A673 (cell line): ENCODE results near the gene CAMK2N2. TPM values are rescaled to one million over a fixed set of nuclear protein-coding genes. Genes with fewer than 3 reads are reported as not detected.

Source experiments
- BruUV-seq: library from RNA; stranded (reverse); fragments of 400-500 nt; replicated peaks from 2 replicates; lab custom pipeline; 2021; lab: Mats Ljungman, UMichigan
- CTCF ChIA-PET: fragments of 300-600 bp; sonication (Branson Sonifier 250); formaldehyde crosslinking; loops from one replicate; lab custom pipeline; 2022; ENCODE audit warnings: antibody characterized with exemption; lab: Charles Lee
- POLR2A ChIA-PET: fragments of 300-600 bp; sonication (Branson Sonifier 250); formaldehyde crosslinking; loops from one replicate; lab custom pipeline; 2022; ENCODE audit warnings: antibody characterized with exemption; ENCODE audit not compliant: low non-redundant PET; lab: Charles Lee
- DNase-seq: peaks from one replicate; pipeline ENCODE4 v3.0.0-alpha.2; 2015; ENCODE audit warnings: low spot score
- H3K27ac ChIP-seq: fragments of 200-600 bp; sonication (generic); 2 replicates; pipeline ENCODE4 v1.5.1; 2016; ENCODE audit warnings: mixed run types, low read depth, mild to moderate bottlenecking, mixed read lengths, antibody characterized with exemption, low read length; ENCODE audit not compliant: poor library complexity, severe bottlenecking
- H3K27me3 ChIP-seq: fragments of 200-600 bp; sonication (generic); replicated peaks from 2 replicates; pipeline ENCODE4 v1.6.1; 2017; ENCODE audit warnings: mixed run types, low read depth, mild to moderate bottlenecking, mixed read lengths, antibody characterized with exemption, low read length; ENCODE audit not compliant: insufficient read depth, poor library complexity
- H3K36me3 ChIP-seq: fragments of 200-600 bp; sonication (generic); 2 replicates; pipeline ENCODE4 v1.6.1; 2016; ENCODE audit warnings: mixed run types, mild to moderate bottlenecking, mixed read lengths, antibody characterized with exemption, low read length; ENCODE audit not compliant: insufficient read depth, poor library complexity, severe bottlenecking
- H3K4me1 ChIP-seq: fragments of 200-600 bp; sonication (generic); 2 replicates; pipeline ENCODE4 v1.6.1; 2017; ENCODE audit warnings: mixed run types, mild to moderate bottlenecking, mixed read lengths, antibody characterized with exemption, low read length; ENCODE audit not compliant: insufficient read depth, poor library complexity, severe bottlenecking
- H3K4me3 ChIP-seq: fragments of 200-600 bp; sonication (generic); 2 replicates; pipeline ENCODE4 v1.5.1; 2016; ENCODE audit warnings: low read depth, mixed run types, mild to moderate bottlenecking, mixed read lengths, low read length; ENCODE audit not compliant: poor library complexity, severe bottlenecking
- H3K9me3 ChIP-seq: fragments of 200-600 bp; sonication (generic); 2 replicates; pipeline ENCODE4 v1.6.1; 2016; ENCODE audit warnings: mixed run types, low read depth, mild to moderate bottlenecking, mixed read lengths, antibody characterized with exemption, low read length; ENCODE audit not compliant: poor library complexity, severe bottlenecking
- EZH2 ChIP-seq: fragments of 200-600 bp; sonication (generic); IDR thresholded peaks from 2 replicates; pipeline ENCODE4 v1.6.1; 2017; ENCODE audit warnings: borderline replicate concordance, low read depth, mild to moderate bottlenecking, mixed read lengths, antibody characterized with exemption, low read length; ENCODE audit not compliant: poor library complexity, severe bottlenecking
- intact Hi-C: fragments of 100-400 bp; cut with micrococcal nuclease; formaldehyde crosslinking; loops from one replicate; pipeline ENCODE4 v1.10.0; 2022; ENCODE audit not compliant: unreplicated experiment
- total RNA-seq: library from RNA; stranded (reverse); gene quantifications from 2 replicates; pipeline ENCODE4 v1.2.3, GENCODE V29; 2021
- TF ChIP-seq, protein P1 (sequence below): fragments of 300-800, 200-600 bp; sonication (generic); conservative IDR thresholded peaks from 2 replicates; pipeline ENCODE4 v1.5.1; 2017; ENCODE audit warnings: low read depth, mild to moderate bottlenecking, antibody characterized with exemption, low read length, moderate library complexity, mixed read lengths

CAMK2N2 gene
- total RNA-seq, 1 experiment from 2014 or later: 1.3 TPM

DNA sequence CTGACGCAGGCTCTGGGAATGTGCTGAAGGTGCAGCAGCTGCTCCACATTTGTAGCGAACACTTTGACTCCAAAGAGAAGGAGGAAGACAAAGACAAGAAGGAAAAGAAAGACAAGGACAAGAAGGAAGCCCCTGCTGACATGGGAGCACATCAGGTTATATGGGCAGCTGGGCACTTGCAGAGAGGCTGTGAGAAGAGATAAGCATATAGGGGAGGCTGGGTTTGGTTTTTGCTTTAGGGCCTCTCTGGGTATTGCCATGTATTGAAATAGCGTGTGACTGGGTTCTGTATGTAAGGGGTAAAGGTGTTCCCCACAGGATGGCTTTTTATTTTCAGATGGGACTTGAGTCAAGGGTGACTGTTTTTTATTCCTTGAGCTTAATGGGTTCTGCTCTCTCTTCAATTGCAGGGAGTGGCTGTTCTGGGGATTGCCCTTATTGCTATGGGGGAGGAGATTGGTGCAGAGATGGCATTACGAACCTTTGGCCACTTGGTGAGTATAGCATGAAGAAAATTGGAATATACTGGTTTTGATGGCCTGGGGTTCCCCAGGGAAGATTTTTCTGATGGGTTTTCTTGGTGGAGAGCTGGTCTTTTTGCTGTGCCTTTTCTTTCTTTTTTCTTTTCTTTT lies 45.1 kb upstream of the CAMK2N2 start:
- no peak overlapping the region for H3K27ac ChIP-seq
- DNase-seq: no peak
- H3K27me3 ChIP-seq: no peaks in the 10 kb centered on the region
- no peaks in the 10 kb centered on the region for H3K9me3 ChIP-seq
- BruUV-seq: no TSS peak
- no peaks in the 10 kb centered on the region for H3K4me1 ChIP-seq
- H3K4me3 ChIP-seq: no peak overlapping the region
- TF ChIP-seq, protein P1, sequence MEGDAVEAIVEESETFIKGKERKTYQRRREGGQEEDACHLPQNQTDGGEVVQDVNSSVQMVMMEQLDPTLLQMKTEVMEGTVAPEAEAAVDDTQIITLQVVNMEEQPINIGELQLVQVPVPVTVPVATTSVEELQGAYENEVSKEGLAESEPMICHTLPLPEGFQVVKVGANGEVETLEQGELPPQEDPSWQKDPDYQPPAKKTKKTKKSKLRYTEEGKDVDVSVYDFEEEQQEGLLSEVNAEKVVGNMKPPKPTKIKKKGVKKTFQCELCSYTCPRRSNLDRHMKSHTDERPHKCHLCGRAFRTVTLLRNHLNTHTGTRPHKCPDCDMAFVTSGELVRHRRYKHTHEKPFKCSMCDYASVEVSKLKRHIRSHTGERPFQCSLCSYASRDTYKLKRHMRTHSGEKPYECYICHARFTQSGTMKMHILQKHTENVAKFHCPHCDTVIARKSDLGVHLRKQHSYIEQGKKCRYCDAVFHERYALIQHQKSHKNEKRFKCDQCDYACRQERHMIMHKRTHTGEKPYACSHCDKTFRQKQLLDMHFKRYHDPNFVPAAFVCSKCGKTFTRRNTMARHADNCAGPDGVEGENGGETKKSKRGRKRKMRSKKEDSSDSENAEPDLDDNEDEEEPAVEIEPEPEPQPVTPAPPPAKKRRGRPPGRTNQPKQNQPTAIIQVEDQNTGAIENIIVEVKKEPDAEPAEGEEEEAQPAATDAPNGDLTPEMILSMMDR: no peak
- TF ChIP-seq EZH2: no peak
- peaks cover 76% of the 10 kb centered on the region for H3K36me3 ChIP-seq
- ChIA-PET POLR2A (no interaction called here), CTCF (no interaction called here)
- intact Hi-C loops: no loop called here

DNA sequence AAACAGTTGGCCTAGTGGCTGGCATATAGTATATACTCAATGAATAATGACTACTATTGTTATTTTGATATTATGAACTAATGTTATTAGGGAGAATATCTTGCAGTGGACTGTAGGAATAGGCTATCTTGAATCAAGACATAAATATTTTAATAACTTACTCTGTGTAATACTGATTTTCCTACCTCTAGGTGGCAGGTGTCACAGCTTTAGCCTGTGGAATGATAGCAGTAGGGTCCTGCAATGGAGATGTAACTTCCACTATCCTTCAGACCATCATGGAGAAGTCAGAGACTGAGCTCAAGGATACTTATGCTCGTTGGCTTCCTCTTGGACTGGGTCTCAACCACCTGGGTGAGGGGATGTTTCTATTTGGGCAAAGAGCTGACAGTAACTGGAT lies 44.2 kb upstream of the CAMK2N2 start:
- intact Hi-C loops: no loop called here
- no peaks in the 10 kb centered on the region for H3K9me3 ChIP-seq
- DNase-seq: peak; percentile 39
- no peak overlapping the region for H3K27ac ChIP-seq
- H3K4me1 ChIP-seq: peaks cover 3% of the 10 kb centered on the region
- BruUV-seq: no TSS peak
- H3K4me3 ChIP-seq: no peak overlapping the region
- H3K27me3 ChIP-seq: no peaks in the 10 kb centered on the region
- TF ChIP-seq, protein P1: peak; percentile 49
- no peak for TF ChIP-seq EZH2
- CTCF ChIA-PET: interaction anchor here (0.7 kb wide), 1 partner anchor 257 kb away, joined by 3 read pairs; no protein-coding TSS in a partner anchor
- peaks cover 85% of the 10 kb centered on the region for H3K36me3 ChIP-seq
- POLR2A ChIA-PET: no interaction called here

DNA sequence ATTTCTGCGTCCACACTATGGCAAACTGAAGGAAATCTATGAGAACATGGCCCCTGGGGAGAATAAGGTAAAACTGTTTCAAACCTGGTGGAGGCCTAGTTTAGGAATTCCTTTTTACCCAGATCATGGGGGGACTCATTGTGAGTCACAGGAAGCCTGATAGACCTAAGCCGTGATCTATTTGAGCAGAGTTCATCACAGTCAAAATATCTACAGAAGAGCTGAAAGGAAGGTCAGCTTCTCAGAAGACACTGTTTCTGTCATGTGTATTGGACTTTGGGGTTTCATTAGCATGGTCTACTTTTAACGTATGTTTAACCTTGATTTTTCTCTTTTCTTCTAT lies 39.0 kb upstream of the CAMK2N2 start:
- TF ChIP-seq, protein P1: no peak
- TF ChIP-seq EZH2: no peak
- Histone ChIP-seq H3K4me1 (peaks cover 9% of the 10 kb centered on the region), H3K36me3 (peaks cover 56% of the 10 kb centered on the region), H3K27me3 (no peaks in the 10 kb centered on the region), H3K4me3 (peak overlapping the region; percentile 88), H3K9me3 (no peaks in the 10 kb centered on the region), H3K27ac (peak overlapping the region; percentile 80)
- BruUV-seq: no TSS peak
- POLR2A ChIA-PET: no interaction called here
- DNase-seq: no peak
- intact Hi-C loops: loop anchor here (1.0 kb wide), 1 partner anchor 14 kb away; the partner anchor contains the start of gene EIF4G1
- CTCF ChIA-PET: no interaction called here
